ENCODE results near the gene FAM204A.

FAM204A gene

DNA sequence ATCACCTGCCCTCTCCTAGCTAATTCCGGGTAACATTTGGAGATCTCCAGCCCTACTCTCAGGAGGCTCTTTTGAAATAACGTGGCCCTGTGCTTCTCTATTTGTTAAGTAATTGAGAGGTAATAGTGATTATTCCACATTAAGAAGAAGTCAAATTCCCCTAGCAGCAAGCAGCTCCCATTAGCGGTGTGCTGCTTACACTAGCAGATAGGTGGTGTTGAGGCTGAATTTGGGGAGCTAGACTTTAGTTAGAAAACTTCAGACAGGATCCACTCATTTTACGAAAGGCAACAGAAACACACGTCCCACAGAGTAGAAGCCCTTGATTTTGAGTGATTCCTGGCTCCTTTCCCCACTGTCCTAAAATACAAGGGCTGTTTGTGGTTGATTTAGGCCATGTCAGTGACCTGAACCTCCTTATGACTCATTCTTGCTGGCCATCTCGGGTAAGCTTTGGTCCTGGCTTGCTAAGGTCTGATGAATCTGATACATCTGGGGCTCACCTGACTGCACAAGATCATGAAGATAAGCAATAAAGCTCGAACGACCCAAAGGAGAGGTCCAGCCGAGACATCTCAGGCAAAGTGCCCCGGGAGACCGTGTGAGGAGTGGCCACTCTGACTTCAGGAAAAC lies 77.2 kb downstream of the FAM204A start:
- H3F3A ChIP-seq (ENCODE audit: insufficient read depth) = no peaks in the 10 kb centered on the region
- no peaks in the 10 kb centered on the region for H3K9me2 ChIP-seq (replicated peaks; ENCODE audit: insufficient read depth, low read length)
- no peaks in the 10 kb centered on the region for H3K9me3 ChIP-seq (ENCODE audit: insufficient read depth, low read length)
- no peaks in the 10 kb centered on the region for H3K36me3 ChIP-seq (ENCODE audit: low read length)
- H2AFZ ChIP-seq (ENCODE audit: low read depth, low read length, severe bottlenecking) = no peak overlapping the region
- no peaks in the 10 kb centered on the region for H4K20me1 ChIP-seq (ENCODE audit: low read depth, low read length)
- no peak overlapping the region for H3K4me2 ChIP-seq (ENCODE audit: low read depth, low read length, poor library complexity, severe bottlenecking)
- H3K27me3 ChIP-seq (ENCODE audit: low read length) = no peaks in the 10 kb centered on the region
- H3K9ac ChIP-seq (ENCODE audit: low read length) = no peak overlapping the region
- H3K79me2 ChIP-seq (ENCODE audit: insufficient read depth, low read length) = no peaks in the 10 kb centered on the region
- TF ChIP-seq, protein P1, sequence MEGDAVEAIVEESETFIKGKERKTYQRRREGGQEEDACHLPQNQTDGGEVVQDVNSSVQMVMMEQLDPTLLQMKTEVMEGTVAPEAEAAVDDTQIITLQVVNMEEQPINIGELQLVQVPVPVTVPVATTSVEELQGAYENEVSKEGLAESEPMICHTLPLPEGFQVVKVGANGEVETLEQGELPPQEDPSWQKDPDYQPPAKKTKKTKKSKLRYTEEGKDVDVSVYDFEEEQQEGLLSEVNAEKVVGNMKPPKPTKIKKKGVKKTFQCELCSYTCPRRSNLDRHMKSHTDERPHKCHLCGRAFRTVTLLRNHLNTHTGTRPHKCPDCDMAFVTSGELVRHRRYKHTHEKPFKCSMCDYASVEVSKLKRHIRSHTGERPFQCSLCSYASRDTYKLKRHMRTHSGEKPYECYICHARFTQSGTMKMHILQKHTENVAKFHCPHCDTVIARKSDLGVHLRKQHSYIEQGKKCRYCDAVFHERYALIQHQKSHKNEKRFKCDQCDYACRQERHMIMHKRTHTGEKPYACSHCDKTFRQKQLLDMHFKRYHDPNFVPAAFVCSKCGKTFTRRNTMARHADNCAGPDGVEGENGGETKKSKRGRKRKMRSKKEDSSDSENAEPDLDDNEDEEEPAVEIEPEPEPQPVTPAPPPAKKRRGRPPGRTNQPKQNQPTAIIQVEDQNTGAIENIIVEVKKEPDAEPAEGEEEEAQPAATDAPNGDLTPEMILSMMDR (IDR thresholded peaks at IDR 0.05; ENCODE audit: insufficient read depth, low read length, poor library complexity, severe bottlenecking) = no peak
- TF ChIP-seq EZH2phosphoT487 (conservative IDR thresholded peaks at IDR 0.05; ENCODE audit: low read length) = no peak
- no peak overlapping the region for H3K4me3 ChIP-seq (ENCODE audit: insufficient read depth, low read length, poor library complexity, severe bottlenecking)
- no peak overlapping the region for H3K27ac ChIP-seq (ENCODE audit: low read depth, low read length)

DNA sequence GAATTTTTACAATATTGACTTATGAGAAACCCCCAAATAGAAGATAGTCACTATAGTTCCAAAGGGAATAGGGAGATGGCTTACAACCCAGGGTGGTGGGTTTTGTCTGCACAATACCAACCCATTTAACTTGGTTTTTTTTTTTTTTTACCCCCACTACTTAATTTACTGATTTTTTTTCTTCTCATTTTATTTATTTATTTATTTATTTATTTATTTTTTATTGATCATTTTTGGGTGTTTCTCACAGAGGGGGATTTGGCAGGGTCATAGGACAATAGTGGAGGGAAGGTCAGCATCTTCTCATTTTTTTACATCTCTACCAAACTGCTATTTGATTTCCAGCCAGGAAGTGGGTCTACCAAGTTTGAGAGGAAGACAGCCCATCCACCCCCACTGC lies 77.9 kb downstream of the FAM204A start:
- TF ChIP-seq, protein P1 (IDR thresholded peaks at IDR 0.05; ENCODE audit: insufficient read depth, low read length, poor library complexity, severe bottlenecking) = no peak
- no peak for TF ChIP-seq EZH2phosphoT487 (conservative IDR thresholded peaks at IDR 0.05; ENCODE audit: low read length)

DNA sequence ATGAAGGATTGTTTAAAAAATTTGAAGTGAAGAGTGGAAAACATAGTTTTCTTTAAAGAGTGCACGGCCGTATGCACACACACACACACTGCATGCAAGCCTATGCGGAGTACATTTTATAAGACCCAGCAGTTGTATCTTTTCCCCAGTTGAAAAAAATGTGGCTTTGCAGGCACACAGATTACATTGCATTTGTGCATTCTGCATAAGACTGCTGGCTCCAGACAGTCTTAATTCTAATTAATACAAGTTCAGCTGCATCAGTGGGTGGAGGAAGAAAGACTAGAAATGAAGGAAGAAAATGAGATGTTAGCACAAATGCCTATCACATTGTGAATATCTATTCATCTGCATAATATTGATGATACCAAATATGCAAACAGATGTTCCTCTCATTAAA lies 79.6 kb downstream of the FAM204A start:
- H3K9ac ChIP-seq (ENCODE audit: low read length) = no peak overlapping the region
- no peak overlapping the region for H3K4me3 ChIP-seq (ENCODE audit: insufficient read depth, low read length, poor library complexity, severe bottlenecking)
- no peak overlapping the region for H2AFZ ChIP-seq (ENCODE audit: low read depth, low read length, severe bottlenecking)
- H3K9me2 ChIP-seq (replicated peaks; ENCODE audit: insufficient read depth, low read length) = no peaks in the 10 kb centered on the region
- no peaks in the 10 kb centered on the region for H3K27me3 ChIP-seq (ENCODE audit: low read length)
- H3K36me3 ChIP-seq (ENCODE audit: low read length) = no peaks in the 10 kb centered on the region
- no peaks in the 10 kb centered on the region for H4K20me1 ChIP-seq (ENCODE audit: low read depth, low read length)
- no peaks in the 10 kb centered on the region for H3K9me3 ChIP-seq (ENCODE audit: insufficient read depth, low read length)
- no peaks in the 10 kb centered on the region for H3K79me2 ChIP-seq (ENCODE audit: insufficient read depth, low read length)
- H3K4me2 ChIP-seq (ENCODE audit: low read depth, low read length, poor library complexity, severe bottlenecking) = no peak overlapping the region
- TF ChIP-seq, protein P1 (IDR thresholded peaks at IDR 0.05; ENCODE audit: insufficient read depth, low read length, poor library complexity, severe bottlenecking) = no peak
- no peak for TF ChIP-seq EZH2phosphoT487 (conservative IDR thresholded peaks at IDR 0.05; ENCODE audit: low read length)
- H3K27ac ChIP-seq (ENCODE audit: low read depth, low read length) = no peak overlapping the region
- H3F3A ChIP-seq (ENCODE audit: insufficient read depth) = no peaks in the 10 kb centered on the region

More for the DNA sequence above, 77.9 kb downstream of the FAM204A start:
- H3K4me2 ChIP-seq (ENCODE audit: low read depth, low read length, poor library complexity, severe bottlenecking) = no peak overlapping the region
- H3F3A ChIP-seq (ENCODE audit: insufficient read depth) = no peaks in the 10 kb centered on the region
- no peak overlapping the region for H3K4me3 ChIP-seq (ENCODE audit: insufficient read depth, low read length, poor library complexity, severe bottlenecking)
- no peaks in the 10 kb centered on the region for H3K36me3 ChIP-seq (ENCODE audit: low read length)
- no peaks in the 10 kb centered on the region for H3K27me3 ChIP-seq (ENCODE audit: low read length)
- H3K9ac ChIP-seq (ENCODE audit: low read length) = no peak overlapping the region
- no peak overlapping the region for H3K27ac ChIP-seq (ENCODE audit: low read depth, low read length)
- no peaks in the 10 kb centered on the region for H4K20me1 ChIP-seq (ENCODE audit: low read depth, low read length)
- H3K9me2 ChIP-seq (replicated peaks; ENCODE audit: insufficient read depth, low read length) = no peaks in the 10 kb centered on the region
- no peaks in the 10 kb centered on the region for H3K79me2 ChIP-seq (ENCODE audit: insufficient read depth, low read length)
- H2AFZ ChIP-seq (ENCODE audit: low read depth, low read length, severe bottlenecking) = no peak overlapping the region
- H3K9me3 ChIP-seq (ENCODE audit: insufficient read depth, low read length) = no peaks in the 10 kb centered on the region
